A673 (cell line): ENCODE data around the gene SFMBT2. TPM values are rescaled to one million over a fixed set of nuclear protein-coding genes. Genes with fewer than 3 reads are reported as not detected.

Source experiments
- BruUV-seq: library from RNA; stranded (reverse); fragments of 400-500 nt; replicated peaks from 2 replicates; lab custom pipeline; 2021; lab: Mats Ljungman, UMichigan
- CTCF ChIA-PET: fragments of 300-600 bp; sonication (Branson Sonifier 250); formaldehyde crosslinking; loops from one replicate; lab custom pipeline; 2022; ENCODE audit warnings: antibody characterized with exemption; lab: Charles Lee
- POLR2A ChIA-PET: fragments of 300-600 bp; sonication (Branson Sonifier 250); formaldehyde crosslinking; loops from one replicate; lab custom pipeline; 2022; ENCODE audit warnings: antibody characterized with exemption; ENCODE audit not compliant: low non-redundant PET; lab: Charles Lee
- DNase-seq: peaks from one replicate; pipeline ENCODE4 v3.0.0-alpha.2; 2015; ENCODE audit warnings: low spot score
- H3K27ac ChIP-seq: fragments of 200-600 bp; sonication (generic); 2 replicates; pipeline ENCODE4 v1.5.1; 2016; ENCODE audit warnings: mixed run types, low read depth, mild to moderate bottlenecking, mixed read lengths, antibody characterized with exemption, low read length; ENCODE audit not compliant: poor library complexity, severe bottlenecking
- H3K27me3 ChIP-seq: fragments of 200-600 bp; sonication (generic); replicated peaks from 2 replicates; pipeline ENCODE4 v1.6.1; 2017; ENCODE audit warnings: mixed run types, low read depth, mild to moderate bottlenecking, mixed read lengths, antibody characterized with exemption, low read length; ENCODE audit not compliant: insufficient read depth, poor library complexity
- H3K36me3 ChIP-seq: fragments of 200-600 bp; sonication (generic); 2 replicates; pipeline ENCODE4 v1.6.1; 2016; ENCODE audit warnings: mixed run types, mild to moderate bottlenecking, mixed read lengths, antibody characterized with exemption, low read length; ENCODE audit not compliant: insufficient read depth, poor library complexity, severe bottlenecking
- H3K4me1 ChIP-seq: fragments of 200-600 bp; sonication (generic); 2 replicates; pipeline ENCODE4 v1.6.1; 2017; ENCODE audit warnings: mixed run types, mild to moderate bottlenecking, mixed read lengths, antibody characterized with exemption, low read length; ENCODE audit not compliant: insufficient read depth, poor library complexity, severe bottlenecking
- H3K4me3 ChIP-seq: fragments of 200-600 bp; sonication (generic); 2 replicates; pipeline ENCODE4 v1.5.1; 2016; ENCODE audit warnings: low read depth, mixed run types, mild to moderate bottlenecking, mixed read lengths, low read length; ENCODE audit not compliant: poor library complexity, severe bottlenecking
- H3K9me3 ChIP-seq: fragments of 200-600 bp; sonication (generic); 2 replicates; pipeline ENCODE4 v1.6.1; 2016; ENCODE audit warnings: mixed run types, low read depth, mild to moderate bottlenecking, mixed read lengths, antibody characterized with exemption, low read length; ENCODE audit not compliant: poor library complexity, severe bottlenecking
- EZH2 ChIP-seq: fragments of 200-600 bp; sonication (generic); IDR thresholded peaks from 2 replicates; pipeline ENCODE4 v1.6.1; 2017; ENCODE audit warnings: borderline replicate concordance, low read depth, mild to moderate bottlenecking, mixed read lengths, antibody characterized with exemption, low read length; ENCODE audit not compliant: poor library complexity, severe bottlenecking
- intact Hi-C: fragments of 100-400 bp; cut with micrococcal nuclease; formaldehyde crosslinking; loops from one replicate; pipeline ENCODE4 v1.10.0; 2022; ENCODE audit not compliant: unreplicated experiment
- total RNA-seq: library from RNA; stranded (reverse); gene quantifications from 2 replicates; pipeline ENCODE4 v1.2.3, GENCODE V29; 2021
- TF ChIP-seq, protein P1 (sequence below): fragments of 300-800, 200-600 bp; sonication (generic); conservative IDR thresholded peaks from 2 replicates; pipeline ENCODE4 v1.5.1; 2017; ENCODE audit warnings: low read depth, mild to moderate bottlenecking, antibody characterized with exemption, low read length, moderate library complexity, mixed read lengths

The SFMBT2 gene
- total RNA-seq, 1 experiment from 2014 or later, result 8.2 TPM

DNA sequence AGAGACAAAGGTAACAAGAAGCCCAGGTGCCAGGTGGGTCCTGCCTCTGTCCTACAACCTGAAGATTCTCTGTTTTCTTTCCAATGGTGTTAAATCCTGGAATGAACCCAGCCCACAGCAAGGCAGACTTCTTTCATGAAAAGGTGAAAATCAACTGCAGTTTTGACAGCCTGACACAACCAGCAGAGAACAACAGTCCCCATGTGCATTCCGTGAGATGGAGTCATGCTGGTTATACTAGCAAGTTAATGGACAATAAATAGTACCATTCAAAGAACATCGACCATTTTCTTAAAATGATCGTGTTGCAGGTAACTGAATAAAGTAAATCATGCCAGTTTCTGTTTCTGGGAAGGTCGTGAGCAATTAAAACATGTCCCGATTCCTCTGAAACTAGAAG is 131.5 kb downstream of the SFMBT2 start:
- intact Hi-C loops, result no loop called here
- ChIA-PET CTCF (no interaction called here), POLR2A (no interaction called here)
- no peak for TF ChIP-seq EZH2
- TF ChIP-seq, protein P1, sequence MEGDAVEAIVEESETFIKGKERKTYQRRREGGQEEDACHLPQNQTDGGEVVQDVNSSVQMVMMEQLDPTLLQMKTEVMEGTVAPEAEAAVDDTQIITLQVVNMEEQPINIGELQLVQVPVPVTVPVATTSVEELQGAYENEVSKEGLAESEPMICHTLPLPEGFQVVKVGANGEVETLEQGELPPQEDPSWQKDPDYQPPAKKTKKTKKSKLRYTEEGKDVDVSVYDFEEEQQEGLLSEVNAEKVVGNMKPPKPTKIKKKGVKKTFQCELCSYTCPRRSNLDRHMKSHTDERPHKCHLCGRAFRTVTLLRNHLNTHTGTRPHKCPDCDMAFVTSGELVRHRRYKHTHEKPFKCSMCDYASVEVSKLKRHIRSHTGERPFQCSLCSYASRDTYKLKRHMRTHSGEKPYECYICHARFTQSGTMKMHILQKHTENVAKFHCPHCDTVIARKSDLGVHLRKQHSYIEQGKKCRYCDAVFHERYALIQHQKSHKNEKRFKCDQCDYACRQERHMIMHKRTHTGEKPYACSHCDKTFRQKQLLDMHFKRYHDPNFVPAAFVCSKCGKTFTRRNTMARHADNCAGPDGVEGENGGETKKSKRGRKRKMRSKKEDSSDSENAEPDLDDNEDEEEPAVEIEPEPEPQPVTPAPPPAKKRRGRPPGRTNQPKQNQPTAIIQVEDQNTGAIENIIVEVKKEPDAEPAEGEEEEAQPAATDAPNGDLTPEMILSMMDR, result no peak
- BruUV-seq, result no TSS peak
- H3K27ac ChIP-seq, result no peak overlapping the region
- H3K36me3 ChIP-seq, result no peaks in the 10 kb centered on the region
- H3K4me3 ChIP-seq, result no peak overlapping the region
- peaks cover 4% of the 10 kb centered on the region for H3K27me3 ChIP-seq
- H3K9me3 ChIP-seq, result no peaks in the 10 kb centered on the region
- no peaks in the 10 kb centered on the region for H3K4me1 ChIP-seq
- no peak for DNase-seq

DNA sequence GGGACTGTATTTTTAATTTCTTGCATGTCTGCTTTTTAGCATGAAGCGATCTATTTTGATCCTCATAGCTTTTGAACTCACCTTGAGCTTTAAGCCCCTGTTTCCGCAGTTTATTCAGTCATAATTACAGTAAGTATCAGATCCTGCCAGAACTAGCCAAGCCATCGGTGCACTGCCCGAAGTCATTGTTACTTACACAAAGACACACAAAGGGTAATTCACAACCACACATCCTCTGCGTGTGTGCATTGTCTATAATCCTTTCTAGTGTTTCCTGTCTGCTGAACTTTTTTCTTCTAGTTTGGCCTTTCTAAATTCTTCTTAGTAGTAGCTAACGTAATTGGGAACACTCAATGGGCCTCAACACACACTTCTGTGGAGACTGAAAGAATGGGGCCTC is 133.0 kb downstream of the SFMBT2 start:
- CTCF ChIA-PET, result no interaction called here
- POLR2A ChIA-PET, result no interaction called here
- Histone ChIP-seq H3K4me3 (no peak overlapping the region), H3K4me1 (no peaks in the 10 kb centered on the region), H3K36me3 (no peaks in the 10 kb centered on the region), H3K27ac (no peak overlapping the region), H3K27me3 (no peaks in the 10 kb centered on the region), H3K9me3 (no peaks in the 10 kb centered on the region)
- BruUV-seq, result no TSS peak
- DNase-seq, result peak; percentile 36
- TF ChIP-seq EZH2, result no peak
- TF ChIP-seq, protein P1, result no peak
- intact Hi-C loops, result no loop called here

DNA sequence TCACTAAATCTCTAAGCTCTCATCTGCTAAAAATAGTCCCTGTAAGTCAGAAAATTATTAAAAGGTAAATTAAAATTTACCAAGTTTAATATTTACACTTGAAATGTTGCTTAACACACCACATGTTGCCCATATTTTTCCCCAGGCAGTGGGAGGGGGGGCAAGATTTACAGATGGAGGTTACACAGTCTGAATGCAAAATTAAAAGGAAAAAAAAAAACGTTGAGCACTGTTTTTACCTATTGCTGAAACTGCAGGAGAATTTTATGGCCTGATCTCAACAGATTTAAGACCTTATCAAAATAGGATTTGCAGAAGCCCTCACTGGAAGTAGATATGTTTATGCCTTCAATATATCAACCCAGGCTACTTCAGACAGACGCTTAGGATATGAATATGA is 133.4 kb downstream of the SFMBT2 start:
- ChIA-PET CTCF (no interaction called here), POLR2A (no interaction called here)
- intact Hi-C loops, result no loop called here
- no TSS peak for BruUV-seq
- no peak overlapping the region for H3K27ac ChIP-seq
- no peak overlapping the region for H3K4me3 ChIP-seq
- no peaks in the 10 kb centered on the region for H3K4me1 ChIP-seq
- no peaks in the 10 kb centered on the region for H3K9me3 ChIP-seq
- TF ChIP-seq EZH2, result no peak
- TF ChIP-seq, protein P1, result no peak
- H3K27me3 ChIP-seq, result no peaks in the 10 kb centered on the region
- H3K36me3 ChIP-seq, result no peaks in the 10 kb centered on the region
- DNase-seq, result no peak
